GM21528 (cell line): Measurements from ENCODE around the gene CCDC134.

Experiments used
- ATAC-seq: cut with Tn5 transposase; IDR thresholded peaks from one replicate; pipeline ENCODE4 v1.9.1; 2021; ENCODE audit warnings: mild to moderate bottlenecking, moderate library complexity; ENCODE audit not compliant: unreplicated experiment, low FRiP score

The CCDC134 gene

GRCh38 chr22:41782316-41782715 lies 18.2 kb upstream of the CCDC134 start:
- ATAC-seq, result no peak

- ATAC-seq, result no peak
Observed at GRCh38 chr22:41782751-41783150, 17.7 kb upstream of the CCDC134 start.

- ATAC-seq, result no peak
Observed at GRCh38 chr22:41787331-41787730, 13.1 kb upstream of the CCDC134 start.

GRCh38 chr22:41793871-41794270 lies 6.6 kb upstream of the CCDC134 start:
- ATAC-seq, result no peak

GRCh38 chr22:41798736-41799135 lies 1.7 kb upstream of the CCDC134 start:
- ATAC-seq, result no peak

GRCh38 chr22:41799486-41800347 lies 762 bp upstream of the CCDC134 start:
- peak; percentile 12 for ATAC-seq

- no peak for ATAC-seq
Observed at GRCh38 chr22:41801147-41801819, 804 bp downstream of the CCDC134 start.

GRCh38 chr22:41801886-41802285 lies 1.4 kb downstream of the CCDC134 start:
- no peak for ATAC-seq

- ATAC-seq, result no peak
Observed at GRCh38 chr22:41805639-41806038, 5.2 kb downstream of the CCDC134 start.

GRCh38 chr22:41808400-41808799 lies 7.9 kb downstream of the CCDC134 start:
- ATAC-seq, result no peak

GRCh38 chr22:41810022-41810421 lies 9.5 kb downstream of the CCDC134 start:
- ATAC-seq, result no peak

GRCh38 chr22:41812805-41813545 lies 12.5 kb downstream of the CCDC134 start:
- no peak for ATAC-seq

GRCh38 chr22:41813726-41814410 lies 13.4 kb downstream of the CCDC134 start:
- no peak for ATAC-seq

GRCh38 chr22:41815716-41816115 lies 15.2 kb downstream of the CCDC134 start:
- ATAC-seq, result no peak

- no peak for ATAC-seq
Observed at GRCh38 chr22:41816241-41816640, 15.8 kb downstream of the CCDC134 start.

GRCh38 chr22:41816871-41817270 lies 16.4 kb downstream of the CCDC134 start:
- ATAC-seq, result no peak

- no peak for ATAC-seq
Observed at GRCh38 chr22:41818011-41818410, 17.5 kb downstream of the CCDC134 start.

GRCh38 chr22:41818596-41818995 lies 18.1 kb downstream of the CCDC134 start:
- ATAC-seq, result no peak

- no peak for ATAC-seq
Observed at GRCh38 chr22:41819257-41819656, 18.8 kb downstream of the CCDC134 start.

GRCh38 chr22:41820447-41820846 lies 20.0 kb downstream of the CCDC134 start:
- ATAC-seq, result no peak
